B cell (primary cell): ENCODE results near the gene CTR9. TPM values are rescaled to one million over a fixed set of nuclear protein-coding genes. Genes with fewer than 3 reads are reported as not detected.

Source experiments
- ATAC-seq: fragments of 200-7000 bp; cut with Tn5 transposase; one replicate; pipeline ENCODE4 v1.10.0; 2021; ENCODE audit warnings: low read depth, mild to moderate bottlenecking, moderate number of reproducible peaks, moderate library complexity
- CTCF ChIA-PET: fragments of 350-600 bp; sonication (Branson Sonifier 250); formaldehyde crosslinking; loops from one replicate; lab custom pipeline; 2021; ENCODE audit warnings: antibody characterized with exemption, inconsistent platforms; lab: Charles Lee
- POLR2A ChIA-PET: fragments of 350-600 bp; sonication (Branson Sonifier 250); formaldehyde crosslinking; loops from one replicate; lab custom pipeline; 2021; ENCODE audit warnings: antibody characterized with exemption; lab: Charles Lee
- DNase-seq: peaks from one replicate; pipeline ENCODE4 v3.0.0; 2013
- H2AFZ ChIP-seq: 2 replicates; pipeline ENCODE4 v1.6.1; 2012; ENCODE audit warnings: mild to moderate bottlenecking, low read depth, low read length; ENCODE audit not compliant: insufficient read depth, poor library complexity, severe bottlenecking
- H3K27ac ChIP-seq, 2 donors: 1 replicate in 1 of 2; 2 replicates in 1 of 2; pipeline ENCODE4 v1.5.1; 2012 to 2013; ENCODE audit warnings: low read length in 2 of 2, mild to moderate bottlenecking in 2 of 2, moderate library complexity in 1 of 2
- H3K27me3 ChIP-seq, 4 experiments: fragments of 200-600 bp in 1 of 4; sonication (generic) in 1 of 4; replicated peaks in 1 of 4; 1 replicate in 2 of 4; 2 replicates in 2 of 4; pipeline versions ENCODE4 v1.6.1 to v1.7.0; 2013 to 2016; ENCODE audit warnings: low read length in 3 of 4, mild to moderate bottlenecking in 2 of 4, mixed read lengths in 1 of 4, moderate library complexity in 1 of 4; ENCODE audit not compliant: insufficient read depth in 4 of 4, control insufficient read depth in 3 of 4; ENCODE audit errors: control extremely low read depth in 1 of 4
- H3K36me3 ChIP-seq, 2 experiments: replicated peaks in 1 of 2; 1 replicate in 1 of 2; 2 replicates in 1 of 2; pipeline versions ENCODE4 v1.6.1 to v1.7.1; 2013; ENCODE audit warnings: low read length in 1 of 2; ENCODE audit not compliant: insufficient read depth in 2 of 2, control insufficient read depth in 1 of 2; ENCODE audit errors: control extremely low read depth in 1 of 2, extremely low read depth in 1 of 2
- H3K4me1 ChIP-seq, 2 donors: fragments of 200-600 bp in 1 of 2; sonication (generic) in 1 of 2; 1 replicate in 1 of 2; 2 replicates in 1 of 2; pipeline versions ENCODE4 v1.5.1 to v1.6.1; 2013 to 2017; ENCODE audit warnings: low read length in 2 of 2; ENCODE audit not compliant: control insufficient read depth in 2 of 2, insufficient read depth in 2 of 2
- H3K4me2 ChIP-seq: replicated peaks from 2 replicates; pipeline ENCODE3; 2012; ENCODE audit warnings: mild to moderate bottlenecking, low read depth, low read length; ENCODE audit not compliant: poor library complexity, severe bottlenecking
- H3K4me3 ChIP-seq, 5 experiments: fragments of 200-600 bp in 1 of 5; sonication (generic) in 1 of 5; 1 replicate in 3 of 5; 2 replicates in 2 of 5; pipeline versions ENCODE4 v1.5.1 to v1.7.0; 2011 to 2016; ENCODE audit warnings: low read length in 4 of 5, mild to moderate bottlenecking in 4 of 5, low read depth in 2 of 5, control low read depth in 1 of 5, moderate library complexity in 1 of 5; ENCODE audit not compliant: insufficient read depth in 1 of 5; ENCODE audit errors: control extremely low read depth in 1 of 5, extremely low read depth in 1 of 5
- H3K79me2 ChIP-seq: fragments of 200-600 bp; sonication (generic); one replicate; pipeline ENCODE4 v1.6.0; 2016; ENCODE audit warnings: low read length; ENCODE audit not compliant: control insufficient read depth, insufficient read depth
- H3K9ac ChIP-seq: fragments of 200-600 bp; sonication (generic); 2 replicates; pipeline ENCODE4 v1.6.1; 2017; ENCODE audit warnings: mild to moderate bottlenecking, low read length, moderate library complexity
- H3K9me3 ChIP-seq, 3 donors: one replicate each; pipeline versions ENCODE4 v1.6.1 to v1.7.1; 2013; ENCODE audit warnings: low read length in 2 of 3; ENCODE audit not compliant: control insufficient read depth in 2 of 3, insufficient read depth in 1 of 3; ENCODE audit errors: control extremely low read depth in 1 of 3
- H4K20me1 ChIP-seq: 2 replicates; pipeline ENCODE4 v1.6.0; 2012; ENCODE audit warnings: mild to moderate bottlenecking, low read length; ENCODE audit not compliant: insufficient read depth, control insufficient read depth, poor library complexity, severe bottlenecking
- H3K27ac Mint-ChIP-seq: one replicate; pipeline ENCODE4 v1.8.0; 2021; ENCODE audit warnings: mixed read lengths
- H3K27me3 Mint-ChIP-seq: one replicate; pipeline ENCODE4 v1.8.0; 2021; ENCODE audit warnings: mixed read lengths
- H3K4me1 Mint-ChIP-seq: one replicate; pipeline ENCODE4 v1.8.0; 2021; ENCODE audit warnings: mixed read lengths
- H3K4me3 Mint-ChIP-seq: one replicate; pipeline ENCODE4 v1.8.0; 2021; ENCODE audit warnings: mixed read lengths
- H3K9me3 Mint-ChIP-seq: one replicate; pipeline ENCODE4 v1.8.0; 2022; ENCODE audit warnings: mixed read lengths; ENCODE audit not compliant: insufficient read depth
- EZH2 ChIP-seq: IDR thresholded peaks from 2 replicates; pipeline ENCODE4 v1.6.1; 2012; ENCODE audit warnings: borderline replicate concordance, low read depth, mild to moderate bottlenecking, moderate library complexity, low read length; ENCODE audit not compliant: insufficient read depth, poor library complexity, severe bottlenecking
- WGBS: methylation state at CpG from one replicate; pipeline ENCODE4 v1.1.5; 2013; ENCODE audit warnings: missing lambda C conversion rate; ENCODE audit not compliant: insufficient coverage; 5-methylcytosine and 5-hydroxymethylcytosine counted together
- intact Hi-C: fragments of 100-400 bp; cut with micrococcal nuclease; formaldehyde crosslinking; loops from one replicate; pipeline ENCODE4 v1.10.0; 2022
- polyA plus RNA-seq: library from polyadenylated mRNA; depleted of rRNA; stranded (reverse); fragments of >200 nt; gene quantifications from 2 replicates; pipeline ENCODE4 v1.2.3, GENCODE V29; 2012
- total RNA-seq, 2 donors: library from RNA; stranded (reverse); fragments of 120-200 nt in 1 of 2; gene quantifications; 1 replicate in 1 of 2; 2 replicates in 1 of 2; pipeline versions ENCODE4 v1.2.3 to v1.2.4, GENCODE V29; 2013 to 2022
- TF ChIP-seq, protein P1 (sequence below): fragments of 200-600 bp; IDR thresholded peaks from one replicate; pipeline ENCODE4 v1.8.0; 2022; ENCODE audit warnings: antibody characterized with exemption, mild to moderate bottlenecking

The CTR9 gene
- total and polyA plus RNA-seq, 2 donors (not counting 1 experiment from before 2014, with no cell fraction given), result 9.0 to 46.7 TPM

DNA sequence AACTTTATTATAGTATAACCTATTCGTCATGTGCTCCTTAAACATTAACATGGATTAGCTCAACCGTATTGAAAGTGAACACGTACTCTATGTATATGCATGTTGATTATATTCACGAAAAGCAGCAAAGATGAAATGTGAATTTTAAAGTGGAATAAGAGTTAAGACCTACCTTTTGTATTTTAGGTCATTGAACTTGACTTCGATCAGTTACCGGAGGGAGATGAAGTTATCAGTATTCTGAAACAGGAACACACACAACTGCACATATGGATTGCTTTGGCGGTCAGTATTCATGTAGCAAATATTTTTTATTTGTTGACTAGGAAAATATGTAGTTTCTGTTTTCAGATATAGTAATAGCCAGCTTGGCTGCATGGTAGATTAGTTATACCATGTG lies 1.4 kb downstream of the CTR9 start:
- H3K4me3 Mint-ChIP-seq, result peak overlapping the region; percentile 95
- CTCF ChIA-PET, result interaction anchor here (1.1 to 1.2 kb wide), 2 partner anchors 16 to 339 kb away, joined by 3 to 6 read pairs; no protein-coding TSS in a partner anchor
- H3K9ac ChIP-seq, result no peak overlapping the region
- H3K36me3 ChIP-seq, result peaks cover 10 to 41% of the 10 kb centered on the region in 2 experiments
- no peaks in the 10 kb centered on the region for H3K9me3 Mint-ChIP-seq
- peaks cover 21% of the 10 kb centered on the region for H3K4me1 Mint-ChIP-seq
- H3K27ac Mint-ChIP-seq, result no peak overlapping the region
- H3K79me2 ChIP-seq, result peaks cover 16% of the 10 kb centered on the region
- no CpG with 5 or more reads among the region's 7 CpGs for WGBS
- no peak overlapping the region for H3K27ac ChIP-seq
- H3K27me3 ChIP-seq, result no peaks in the 10 kb centered on the region
- ATAC-seq, result no peak
- intact Hi-C loops, result loop anchor here (5.0 kb wide), 2 partner anchors 105 to 450 kb away; partner anchors contain the start of gene ZBED5
- no peaks in the 10 kb centered on the region for H4K20me1 ChIP-seq
- peak overlapping the region in 1 of 5 experiments; percentile 77 for H3K4me3 ChIP-seq
- DNase-seq, result no peak
- H3K4me1 ChIP-seq, result peaks cover 8 to 12% of the 10 kb centered on the region in 2 donors
- H3K9me3 ChIP-seq, result no peaks in the 10 kb centered on the region
- peak overlapping the region; percentile 74 for H3K4me2 ChIP-seq
- POLR2A ChIA-PET, result no interaction called here
- TF ChIP-seq EZH2, result no peak
- TF ChIP-seq, protein P1, sequence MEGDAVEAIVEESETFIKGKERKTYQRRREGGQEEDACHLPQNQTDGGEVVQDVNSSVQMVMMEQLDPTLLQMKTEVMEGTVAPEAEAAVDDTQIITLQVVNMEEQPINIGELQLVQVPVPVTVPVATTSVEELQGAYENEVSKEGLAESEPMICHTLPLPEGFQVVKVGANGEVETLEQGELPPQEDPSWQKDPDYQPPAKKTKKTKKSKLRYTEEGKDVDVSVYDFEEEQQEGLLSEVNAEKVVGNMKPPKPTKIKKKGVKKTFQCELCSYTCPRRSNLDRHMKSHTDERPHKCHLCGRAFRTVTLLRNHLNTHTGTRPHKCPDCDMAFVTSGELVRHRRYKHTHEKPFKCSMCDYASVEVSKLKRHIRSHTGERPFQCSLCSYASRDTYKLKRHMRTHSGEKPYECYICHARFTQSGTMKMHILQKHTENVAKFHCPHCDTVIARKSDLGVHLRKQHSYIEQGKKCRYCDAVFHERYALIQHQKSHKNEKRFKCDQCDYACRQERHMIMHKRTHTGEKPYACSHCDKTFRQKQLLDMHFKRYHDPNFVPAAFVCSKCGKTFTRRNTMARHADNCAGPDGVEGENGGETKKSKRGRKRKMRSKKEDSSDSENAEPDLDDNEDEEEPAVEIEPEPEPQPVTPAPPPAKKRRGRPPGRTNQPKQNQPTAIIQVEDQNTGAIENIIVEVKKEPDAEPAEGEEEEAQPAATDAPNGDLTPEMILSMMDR, result no peak
- no peak overlapping the region for H2AFZ ChIP-seq
- no peaks in the 10 kb centered on the region for H3K27me3 Mint-ChIP-seq

DNA sequence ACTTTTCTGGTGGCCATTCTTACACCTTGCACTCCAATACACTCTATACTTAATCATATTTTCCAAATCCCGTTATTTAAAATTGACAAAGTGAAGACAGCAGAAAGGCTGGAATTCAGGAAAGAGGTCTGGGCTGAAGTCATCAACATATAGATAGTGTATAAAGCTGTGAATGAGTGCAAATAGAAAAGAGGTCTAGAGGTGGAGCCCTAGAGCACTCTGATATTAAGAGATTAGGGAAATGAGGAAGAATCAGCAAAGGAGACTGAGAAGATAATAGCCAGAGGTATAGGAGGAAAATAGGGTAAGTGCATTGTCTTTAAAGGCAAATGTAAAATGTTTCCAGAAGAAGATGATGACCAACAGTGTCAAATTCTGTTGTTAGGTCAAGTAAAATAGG lies 7.9 kb downstream of the CTR9 start:
- Histone ChIP-seq H3K27me3 (no peaks in the 10 kb centered on the region), H3K4me1 (peaks cover 9 to 12% of the 10 kb centered on the region in 2 donors), H3K4me2 (no peak overlapping the region), H3K27ac (no peak overlapping the region), H3K36me3 (peaks cover 8 to 86% of the 10 kb centered on the region in 2 experiments), H4K20me1 (no peaks in the 10 kb centered on the region), H3K79me2 (peaks cover 19% of the 10 kb centered on the region), H3K9ac (no peak overlapping the region), H3K4me3 (no peak overlapping the region), H2AFZ (no peak overlapping the region), H3K9me3 (no peaks in the 10 kb centered on the region)
- no peaks in the 10 kb centered on the region for H3K9me3 Mint-ChIP-seq
- CTCF ChIA-PET, result interaction anchor here (1.0 to 2.1 kb wide), 2 partner anchors 12 to 268 kb away, joined by 3 to 10 read pairs; no protein-coding TSS in a partner anchor
- H3K4me1 Mint-ChIP-seq, result peaks cover 18% of the 10 kb centered on the region
- DNase-seq (peak; percentile 26), ATAC-seq (peak; percentile 47)
- no CpG with 5 or more reads among the region's 1 CpG for WGBS
- POLR2A ChIA-PET, result interaction anchor here (0.5 kb wide), 1 partner anchor 49 kb away, joined by 3 read pairs; no protein-coding TSS in a partner anchor
- intact Hi-C loops, result no loop called here
- TF ChIP-seq EZH2, result no peak
- TF ChIP-seq, protein P1, result peak; percentile 32
- no peak overlapping the region for H3K27ac Mint-ChIP-seq
- H3K4me3 Mint-ChIP-seq, result no peak overlapping the region
- no peaks in the 10 kb centered on the region for H3K27me3 Mint-ChIP-seq
